ENCODE results near the gene JMJD4. TPM values are rescaled to one million over a fixed set of nuclear protein-coding genes. Genes with fewer than 3 reads are reported as not detected.

JMJD4 gene
- total and polyA plus RNA-seq, 4 donors = 9.4 to 23.0 (median 15.6) TPM

- Histone ChIP-seq H3K27ac (ENCODE audit: low read depth in 1 of 2, low read length in 1 of 2) (peak overlapping the region in 1 of 2 donors; percentile 18), H3K36me3 (ENCODE audit: control insufficient read depth in 4 of 4, insufficient read depth in 4 of 4, low read length in 4 of 4) (peaks cover 0 to 29% (median 5%) of the 10 kb centered on the region in 4 donors), H3K27me3 (ENCODE audit: control insufficient read depth in 3 of 3, insufficient read depth in 3 of 3, low read length in 2 of 3) (no peaks in the 10 kb centered on the region), H3K9ac (ENCODE audit: insufficient read depth in 1 of 2, low read length in 2 of 2) (no peak overlapping the region), H3K4me1 (ENCODE audit: control insufficient read depth in 5 of 5, insufficient read depth in 5 of 5, low read length in 5 of 5) (peaks cover 0 to 12% (median 4%) of the 10 kb centered on the region in 5 donors), H3K4me3 (no peak overlapping the region), H3K9me3 (ENCODE audit: control insufficient read depth in 4 of 4, insufficient read depth in 3 of 4, low read length in 3 of 4) (peaks cover 0 to 2% (median 0%) of the 10 kb centered on the region in 4 donors)
- ATAC-seq (ENCODE audit: insufficient read depth, low FRiP score) = no peak
- DNase-seq = no peak
- no peak for TF ChIP-seq CTCF (IDR thresholded peaks at IDR 0.05; ENCODE audit: control extremely low read depth, extremely low read depth)
- 60 to 76% methylated on average over 7 of the region's 7 CpGs for WGBS, 2 donors
These were observed 19.1 kb upstream of the JMJD4 start for GRCh38 chr1:227753999-227754711.

- Histone ChIP-seq H3K9ac (ENCODE audit: insufficient read depth in 1 of 2, low read length in 2 of 2) (no peak overlapping the region), H3K36me3 (ENCODE audit: control insufficient read depth in 4 of 4, insufficient read depth in 4 of 4, low read length in 4 of 4) (peaks cover 0 to 35% (median 10%) of the 10 kb centered on the region in 4 donors), H3K27me3 (ENCODE audit: control insufficient read depth in 3 of 3, insufficient read depth in 3 of 3, low read length in 2 of 3) (no peaks in the 10 kb centered on the region), H3K4me3 (no peak overlapping the region), H3K9me3 (ENCODE audit: control insufficient read depth in 4 of 4, insufficient read depth in 3 of 4, low read length in 3 of 4) (no peaks in the 10 kb centered on the region), H3K27ac (ENCODE audit: low read depth in 1 of 2, low read length in 1 of 2) (no peak overlapping the region), H3K4me1 (ENCODE audit: control insufficient read depth in 5 of 5, insufficient read depth in 5 of 5, low read length in 5 of 5) (peaks cover 0 to 12% (median 2%) of the 10 kb centered on the region in 5 donors)
- ATAC-seq (ENCODE audit: insufficient read depth, low FRiP score) (no peak), DNase-seq (no peak)
- no peak for TF ChIP-seq CTCF (IDR thresholded peaks at IDR 0.05; ENCODE audit: control extremely low read depth, extremely low read depth)
- 88 to 94% methylated on average over 19 of the region's 19 CpGs for WGBS, 2 donors
These were observed 15.0 kb upstream of the JMJD4 start for GRCh38 chr1:227749916-227750710.

GRCh38 chr1:227749225-227749624 lies 14.1 kb upstream of the JMJD4 start:
- 92% methylated on average over 7 of the region's 7 CpGs for WGBS, 2 donors
- Histone ChIP-seq H3K27ac (ENCODE audit: low read depth in 1 of 2, low read length in 1 of 2) (no peak overlapping the region), H3K9ac (ENCODE audit: insufficient read depth in 1 of 2, low read length in 2 of 2) (no peak overlapping the region), H3K27me3 (ENCODE audit: control insufficient read depth in 3 of 3, insufficient read depth in 3 of 3, low read length in 2 of 3) (no peaks in the 10 kb centered on the region), H3K36me3 (ENCODE audit: control insufficient read depth in 4 of 4, insufficient read depth in 4 of 4, low read length in 4 of 4) (peaks cover 0 to 33% (median 10%) of the 10 kb centered on the region in 4 donors), H3K9me3 (ENCODE audit: control insufficient read depth in 4 of 4, insufficient read depth in 3 of 4, low read length in 3 of 4) (no peaks in the 10 kb centered on the region), H3K4me3 (no peak overlapping the region), H3K4me1 (ENCODE audit: control insufficient read depth in 5 of 5, insufficient read depth in 5 of 5, low read length in 5 of 5) (peaks cover 0 to 8% (median 2%) of the 10 kb centered on the region in 5 donors)
- no peak for DNase-seq
- no peak for TF ChIP-seq CTCF (IDR thresholded peaks at IDR 0.05; ENCODE audit: control extremely low read depth, extremely low read depth)
- no peak for ATAC-seq (ENCODE audit: insufficient read depth, low FRiP score)

Measured in lung (tissue), 12 donors.